HepG2 (cell line): ENCODE measurements around the gene MFF. TPM values are rescaled to one million over a fixed set of nuclear protein-coding genes. Genes with fewer than 3 reads are reported as not detected.

ENCODE experiments used
- DMAP1 ChIP-seq: IDR thresholded peaks from 2 replicates; pipeline ENCODE4 v1.6.1; 2016
- MTA3 ChIP-seq: sonication (generic); formaldehyde crosslinking; IDR thresholded peaks from 2 replicates; pipeline ENCODE4 v1.4.0; 2020; ENCODE audit warnings: missing genetic modification reagents
- NFATC3 ChIP-seq: sonication (generic); formaldehyde crosslinking; IDR thresholded peaks from 2 replicates; pipeline ENCODE4 v1.5.1; 2020; ENCODE audit warnings: mild to moderate bottlenecking, missing genetic modification reagents
- NFE2L2 ChIP-seq: fragments of 150-350 bp; IDR thresholded peaks from 2 replicates; pipeline ENCODE4 v1.6.1; 2014; ENCODE audit warnings: low read length
- TEAD2 ChIP-seq: sonication (generic); formaldehyde crosslinking; IDR thresholded peaks from 2 replicates; pipeline ENCODE4 v1.9.0; 2021; ENCODE audit warnings: missing genetic modification reagents
- U2AF2 ChIP-seq: fragments of 200-400 bp; formaldehyde crosslinking; IDR thresholded peaks from 2 replicates; pipeline ENCODE4 v1.6.1; 2017; ENCODE audit warnings: low read depth, mild to moderate bottlenecking, low read length
- XBP1 ChIP-seq: sonication (generic); formaldehyde crosslinking; IDR thresholded peaks from 2 replicates; pipeline ENCODE4 v1.5.0; 2020; ENCODE audit warnings: missing genetic modification reagents
- ZBTB1 ChIP-seq: sonication (generic); formaldehyde crosslinking; IDR thresholded peaks from 2 replicates; pipeline ENCODE4 v1.4.0; 2020; ENCODE audit warnings: missing genetic modification reagents, borderline replicate concordance
- ZNF225 ChIP-seq: sonication (generic); formaldehyde crosslinking; IDR thresholded peaks from 2 replicates; pipeline ENCODE4 v1.4.0; 2020; ENCODE audit warnings: mild to moderate bottlenecking, missing genetic modification reagents
- ZNF264 ChIP-seq: sonication (generic); formaldehyde crosslinking; IDR thresholded peaks from 2 replicates; pipeline ENCODE4 v1.4.0; 2020; ENCODE audit warnings: missing genetic modification reagents
- ZNF432 ChIP-seq: sonication (generic); formaldehyde crosslinking; IDR thresholded peaks from 2 replicates; pipeline ENCODE4 v1.5.0; 2020; ENCODE audit warnings: missing genetic modification reagents, mild to moderate bottlenecking, borderline replicate concordance
- ZNF530 ChIP-seq: sonication (generic); formaldehyde crosslinking; IDR thresholded peaks from 2 replicates; pipeline ENCODE4 v1.5.0; 2020; ENCODE audit warnings: low read depth, mild to moderate bottlenecking, missing genetic modification reagents
- ZNF597 ChIP-seq: sonication (generic); formaldehyde crosslinking; IDR thresholded peaks from 2 replicates; pipeline ENCODE4 v1.5.0; 2020; ENCODE audit warnings: missing genetic modification reagents
- ZXDC ChIP-seq: sonication (generic); formaldehyde crosslinking; IDR thresholded peaks from 2 replicates; pipeline ENCODE4 v1.5.0; 2020; ENCODE audit warnings: mild to moderate bottlenecking, missing genetic modification reagents
- polyA plus RNA-seq, 8 experiments: library from polyadenylated mRNA; depleted of rRNA in 3 of 8; stranded (reverse) in 7 of 8; unstranded in 1 of 8; fragments of >200 nt; fragmentation: Illumina TruSeq in 4 of 8; extraction: Trizol in 4 of 8; gene quantifications; 2 replicates each; pipeline versions ENCODE4 v1.2.1 to v1.2.3, GENCODE V29; 2011 to 2016; ENCODE audit warnings: low read depth in 4 of 8, missing spikeins in 1 of 8, mixed read lengths in 1 of 8; ENCODE audit not compliant: insufficient read depth in 1 of 8
- total RNA-seq, 5 experiments: library from RNA; depleted of rRNA; stranded (reverse); fragments of >200 nt; fragmentation: Illumina TruSeq; extraction: Trizol; gene quantifications; 2 replicates each; pipeline ENCODE4 v1.2.3, GENCODE V29; 2016; ENCODE audit warnings: low read depth in 1 of 5
- TF ChIP-seq, protein P1 (sequence below): sonication (generic); formaldehyde crosslinking; IDR thresholded peaks from 2 replicates; pipeline ENCODE4 v1.4.0; 2020; ENCODE audit warnings: missing genetic modification reagents, mild to moderate bottlenecking, borderline replicate concordance
- TF ChIP-seq, protein P2 (sequence below): sonication (generic); formaldehyde crosslinking; IDR thresholded peaks from 2 replicates; pipeline ENCODE4 v1.8.1; 2023; ENCODE audit warnings: mild to moderate bottlenecking, missing genetic modification reagents
- TF ChIP-seq, protein P3 (sequence below): sonication (generic); formaldehyde crosslinking; IDR thresholded peaks from 2 replicates; pipeline ENCODE4 v1.5.1; 2020; ENCODE audit warnings: missing genetic modification reagents, mild to moderate bottlenecking, borderline replicate concordance
- TF ChIP-seq, protein P4 (sequence below): sonication (generic); formaldehyde crosslinking; conservative IDR thresholded peaks from 2 replicates; pipeline ENCODE4 v1.8.0; 2022; ENCODE audit warnings: mild to moderate bottlenecking, moderate library complexity, missing genetic modification reagents

MFF gene
- total and polyA plus RNA-seq, 2 of the 13 experiments (the other 11 are each of a cell fraction or from before 2014, with no cell fraction given), result 81.9 to 156 TPM

GRCh38 chr2:227324995-227325838 is at the start of gene MFF (continued):
- TF ChIP-seq, protein P1, sequence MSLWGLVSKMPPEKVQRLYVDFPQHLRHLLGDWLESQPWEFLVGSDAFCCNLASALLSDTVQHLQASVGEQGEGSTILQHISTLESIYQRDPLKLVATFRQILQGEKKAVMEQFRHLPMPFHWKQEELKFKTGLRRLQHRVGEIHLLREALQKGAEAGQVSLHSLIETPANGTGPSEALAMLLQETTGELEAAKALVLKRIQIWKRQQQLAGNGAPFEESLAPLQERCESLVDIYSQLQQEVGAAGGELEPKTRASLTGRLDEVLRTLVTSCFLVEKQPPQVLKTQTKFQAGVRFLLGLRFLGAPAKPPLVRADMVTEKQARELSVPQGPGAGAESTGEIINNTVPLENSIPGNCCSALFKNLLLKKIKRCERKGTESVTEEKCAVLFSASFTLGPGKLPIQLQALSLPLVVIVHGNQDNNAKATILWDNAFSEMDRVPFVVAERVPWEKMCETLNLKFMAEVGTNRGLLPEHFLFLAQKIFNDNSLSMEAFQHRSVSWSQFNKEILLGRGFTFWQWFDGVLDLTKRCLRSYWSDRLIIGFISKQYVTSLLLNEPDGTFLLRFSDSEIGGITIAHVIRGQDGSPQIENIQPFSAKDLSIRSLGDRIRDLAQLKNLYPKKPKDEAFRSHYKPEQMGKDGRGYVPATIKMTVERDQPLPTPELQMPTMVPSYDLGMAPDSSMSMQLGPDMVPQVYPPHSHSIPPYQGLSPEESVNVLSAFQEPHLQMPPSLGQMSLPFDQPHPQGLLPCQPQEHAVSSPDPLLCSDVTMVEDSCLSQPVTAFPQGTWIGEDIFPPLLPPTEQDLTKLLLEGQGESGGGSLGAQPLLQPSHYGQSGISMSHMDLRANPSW (CRISPR knock-in tag), result 0 out of 2 replicates have a peak, but pooled peaks have one; percentile 7
- TF ChIP-seq ZNF225 (CRISPR knock-in tag) (peak; percentile 97), ZXDC (peak; percentile 91), TEAD2 (CRISPR knock-in tag) (peak; percentile 91), ZNF432 (CRISPR knock-in tag) (peak; percentile 22; the same call in 1 of the 2 replicates), NFATC3 (peak; percentile 27), ZNF597 (CRISPR knock-in tag) (no peak), XBP1 (CRISPR knock-in tag) (no peak), U2AF2 (no peak; the same call in 1 of the 2 replicates), ZNF530 (CRISPR knock-in tag) (no peak), MTA3 (CRISPR knock-in tag) (no peak), DMAP1 (CRISPR knock-in tag) (peak; percentile 99), ZNF264 (no peak; the same call in 1 of the 2 replicates), ZBTB1 (CRISPR knock-in tag) (peak; percentile 72; the same call in 1 of the 2 replicates), NFE2L2 (no peak)
- TF ChIP-seq, protein P2, sequence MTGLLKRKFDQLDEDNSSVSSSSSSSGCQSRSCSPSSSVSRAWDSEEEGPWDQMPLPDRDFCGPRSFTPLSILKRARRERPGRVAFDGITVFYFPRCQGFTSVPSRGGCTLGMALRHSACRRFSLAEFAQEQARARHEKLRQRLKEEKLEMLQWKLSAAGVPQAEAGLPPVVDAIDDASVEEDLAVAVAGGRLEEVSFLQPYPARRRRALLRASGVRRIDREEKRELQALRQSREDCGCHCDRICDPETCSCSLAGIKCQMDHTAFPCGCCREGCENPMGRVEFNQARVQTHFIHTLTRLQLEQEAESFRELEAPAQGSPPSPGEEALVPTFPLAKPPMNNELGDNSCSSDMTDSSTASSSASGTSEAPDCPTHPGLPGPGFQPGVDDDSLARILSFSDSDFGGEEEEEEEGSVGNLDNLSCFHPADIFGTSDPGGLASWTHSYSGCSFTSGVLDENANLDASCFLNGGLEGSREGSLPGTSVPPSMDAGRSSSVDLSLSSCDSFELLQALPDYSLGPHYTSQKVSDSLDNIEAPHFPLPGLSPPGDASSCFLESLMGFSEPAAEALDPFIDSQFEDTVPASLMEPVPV (CRISPR knock-in tag), result peak; percentile 97
- TF ChIP-seq, protein P3, sequence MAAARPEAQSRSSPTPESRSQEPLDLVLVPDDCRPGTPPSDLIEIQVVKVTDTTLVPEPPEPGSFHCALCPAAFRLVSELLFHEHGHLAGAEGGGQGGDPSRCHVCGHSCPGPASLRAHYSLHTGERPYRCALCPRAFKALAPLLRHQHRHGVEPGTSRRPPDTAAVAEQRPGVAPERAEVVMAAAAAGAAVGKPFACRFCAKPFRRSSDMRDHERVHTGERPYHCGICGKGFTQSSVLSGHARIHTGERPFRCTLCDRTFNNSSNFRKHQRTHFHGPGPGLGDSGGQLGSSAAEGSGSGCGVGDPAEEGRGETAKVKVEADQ (CRISPR knock-in tag), result peak; percentile 91; the same call in 1 of the 2 replicates
- TF ChIP-seq, protein P4, sequence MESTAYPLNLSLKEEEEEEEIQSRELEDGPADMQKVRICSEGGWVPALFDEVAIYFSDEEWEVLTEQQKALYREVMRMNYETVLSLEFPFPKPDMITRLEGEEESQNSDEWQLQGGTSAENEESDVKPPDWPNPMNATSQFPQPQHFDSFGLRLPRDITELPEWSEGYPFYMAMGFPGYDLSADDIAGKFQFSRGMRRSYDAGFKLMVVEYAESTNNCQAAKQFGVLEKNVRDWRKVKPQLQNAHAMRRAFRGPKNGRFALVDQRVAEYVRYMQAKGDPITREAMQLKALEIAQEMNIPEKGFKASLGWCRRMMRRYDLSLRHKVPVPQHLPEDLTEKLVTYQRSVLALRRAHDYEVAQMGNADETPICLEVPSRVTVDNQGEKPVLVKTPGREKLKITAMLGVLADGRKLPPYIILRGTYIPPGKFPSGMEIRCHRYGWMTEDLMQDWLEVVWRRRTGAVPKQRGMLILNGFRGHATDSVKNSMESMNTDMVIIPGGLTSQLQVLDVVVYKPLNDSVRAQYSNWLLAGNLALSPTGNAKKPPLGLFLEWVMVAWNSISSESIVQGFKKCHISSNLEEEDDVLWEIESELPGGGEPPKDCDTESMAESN (CRISPR knock-in tag), result peak; percentile 97
